ENCODE data around the gene C10orf143. TPM values are rescaled to one million over a fixed set of nuclear protein-coding genes. Genes with fewer than 3 reads are reported as not detected.

C10orf143 gene
- total and polyA plus RNA-seq, 2 donors: 3.5 to 13.5 TPM

- 95% methylated on average over 13 of the region's 13 CpGs for WGBS
- Histone ChIP-seq H3K4me1 (ENCODE audit: control insufficient read depth in 2 of 2, insufficient read depth in 2 of 2, low read length in 2 of 2) (no peaks in the 10 kb centered on the region), H3K27ac (ENCODE audit: low read depth in 1 of 2, low read length in 1 of 2) (no peak overlapping the region), H3K27me3 (ENCODE audit: control insufficient read depth in 2 of 2, insufficient read depth in 1 of 2, low read length in 1 of 2) (no peaks in the 10 kb centered on the region), H3K4me3 (ENCODE audit: low read length in 2 of 2) (no peak overlapping the region), H3K9me3 (ENCODE audit: control insufficient read depth in 2 of 2, insufficient read depth in 1 of 2, low read length in 1 of 2) (no peaks in the 10 kb centered on the region), H3K36me3 (ENCODE audit: control insufficient read depth in 2 of 2, insufficient read depth in 2 of 2, low read length in 1 of 2) (no peaks in the 10 kb centered on the region)
- no peak for DNase-seq (ENCODE audit: low read depth in 6 of 9, low spot score in 9 of 9)
These were observed 93.0 kb downstream of the C10orf143 start for GRCh38 chr10:130017631-130018022.

GRCh38 chr10:130016993-130017630 is 93.5 kb downstream of the C10orf143 start:
- DNase-seq (ENCODE audit: low read depth in 6 of 9, low spot score in 9 of 9): no peak
- Histone ChIP-seq H3K27ac (ENCODE audit: low read depth in 1 of 2, low read length in 1 of 2) (no peak overlapping the region), H3K27me3 (ENCODE audit: control insufficient read depth in 2 of 2, insufficient read depth in 1 of 2, low read length in 1 of 2) (no peaks in the 10 kb centered on the region), H3K36me3 (ENCODE audit: control insufficient read depth in 2 of 2, insufficient read depth in 2 of 2, low read length in 1 of 2) (no peaks in the 10 kb centered on the region), H3K4me1 (ENCODE audit: control insufficient read depth in 2 of 2, insufficient read depth in 2 of 2, low read length in 2 of 2) (no peaks in the 10 kb centered on the region), H3K9me3 (ENCODE audit: control insufficient read depth in 2 of 2, insufficient read depth in 1 of 2, low read length in 1 of 2) (no peaks in the 10 kb centered on the region), H3K4me3 (ENCODE audit: low read length in 2 of 2) (no peak overlapping the region)
- WGBS: 86% methylated on average over 19 of the region's 19 CpGs

DNA sequence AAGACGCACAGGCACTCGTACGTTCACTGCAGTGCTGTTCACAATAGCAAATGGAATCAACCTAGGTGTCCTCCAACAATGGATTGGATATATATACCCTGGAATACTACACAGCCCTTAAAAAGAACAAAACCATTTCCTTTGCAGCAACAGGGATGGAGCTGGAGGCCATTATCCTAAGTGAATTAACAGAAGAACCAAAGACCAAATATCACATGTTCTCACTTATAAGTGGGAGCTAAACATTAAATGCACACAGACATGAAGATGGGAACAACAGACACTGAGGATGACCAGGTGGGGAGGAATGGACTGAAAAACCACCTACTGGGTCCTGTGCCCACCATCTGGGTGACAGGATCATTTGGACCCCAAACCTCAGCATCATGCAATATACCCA is 94.5 kb downstream of the C10orf143 start:
- no peaks in the 10 kb centered on the region for H3K27me3 ChIP-seq (ENCODE audit: control insufficient read depth in 2 of 2, insufficient read depth in 1 of 2, low read length in 1 of 2)
- H3K36me3 ChIP-seq (ENCODE audit: control insufficient read depth in 2 of 2, insufficient read depth in 2 of 2, low read length in 1 of 2): no peaks in the 10 kb centered on the region
- no peak for DNase-seq (ENCODE audit: low read depth in 6 of 9, low spot score in 9 of 9)
- no peaks in the 10 kb centered on the region for H3K4me1 ChIP-seq (ENCODE audit: control insufficient read depth in 2 of 2, insufficient read depth in 2 of 2, low read length in 2 of 2)
- 97% methylated on average over 3 of the region's 3 CpGs for WGBS
- H3K9me3 ChIP-seq (ENCODE audit: control insufficient read depth in 2 of 2, insufficient read depth in 1 of 2, low read length in 1 of 2): no peaks in the 10 kb centered on the region
- no peak overlapping the region for H3K27ac ChIP-seq (ENCODE audit: low read depth in 1 of 2, low read length in 1 of 2)
- no peak overlapping the region for H3K4me3 ChIP-seq (ENCODE audit: low read length in 2 of 2)

GRCh38 chr10:130015075-130015695 is 95.4 kb downstream of the C10orf143 start:
- Histone ChIP-seq H3K27me3 (ENCODE audit: control insufficient read depth in 2 of 2, insufficient read depth in 1 of 2, low read length in 1 of 2) (no peaks in the 10 kb centered on the region), H3K27ac (ENCODE audit: low read depth in 1 of 2, low read length in 1 of 2) (no peak overlapping the region), H3K9me3 (ENCODE audit: control insufficient read depth in 2 of 2, insufficient read depth in 1 of 2, low read length in 1 of 2) (no peaks in the 10 kb centered on the region), H3K36me3 (ENCODE audit: control insufficient read depth in 2 of 2, insufficient read depth in 2 of 2, low read length in 1 of 2) (no peaks in the 10 kb centered on the region), H3K4me1 (ENCODE audit: control insufficient read depth in 2 of 2, insufficient read depth in 2 of 2, low read length in 2 of 2) (no peaks in the 10 kb centered on the region), H3K4me3 (ENCODE audit: low read length in 2 of 2) (no peak overlapping the region)
- WGBS: 86% methylated on average over 22 of the region's 22 CpGs
- no peak for DNase-seq (ENCODE audit: low read depth in 6 of 9, low spot score in 9 of 9)

- WGBS: 91% methylated on average over 35 of the region's 35 CpGs
- no peak for DNase-seq (ENCODE audit: low read depth in 6 of 9, low spot score in 9 of 9)
- Histone ChIP-seq H3K36me3 (ENCODE audit: control insufficient read depth in 2 of 2, insufficient read depth in 2 of 2, low read length in 1 of 2) (no peaks in the 10 kb centered on the region), H3K27me3 (ENCODE audit: control insufficient read depth in 2 of 2, insufficient read depth in 1 of 2, low read length in 1 of 2) (no peaks in the 10 kb centered on the region), H3K27ac (ENCODE audit: low read depth in 1 of 2, low read length in 1 of 2) (no peak overlapping the region), H3K4me1 (ENCODE audit: control insufficient read depth in 2 of 2, insufficient read depth in 2 of 2, low read length in 2 of 2) (no peaks in the 10 kb centered on the region), H3K4me3 (ENCODE audit: low read length in 2 of 2) (no peak overlapping the region), H3K9me3 (ENCODE audit: control insufficient read depth in 2 of 2, insufficient read depth in 1 of 2, low read length in 1 of 2) (no peaks in the 10 kb centered on the region)
These were observed 96.2 kb downstream of the C10orf143 start for GRCh38 chr10:130014263-130015074.

Other genes with a start within 250 kb of the C10orf143 start
- 1.5 TPM for gene EBF3, start 146.6 kb downstream of the C10orf143 start, total RNA-seq
- 1.9 TPM for gene EBF3, start 146.6 kb downstream of the C10orf143 start, polyA plus RNA-seq
- 82.4 TPM for gene GLRX3, start 25.6 kb upstream of the C10orf143 start, total RNA-seq
- gene GLRX3, start 25.6 kb upstream of the C10orf143 start, polyA plus RNA-seq: 72.7 TPM

Measured in thymus (tissue), 11 donors.